GM18505 (cell line): Measurements from ENCODE around the gene GUCA2B.

ENCODE experiments used
- ATAC-seq: cut with Tn5 transposase; IDR thresholded peaks from one replicate; pipeline ENCODE4 v1.9.1; 2021; ENCODE audit not compliant: unreplicated experiment
- POLR2A ChIP-seq: IDR thresholded peaks from 4 replicates; pipeline ENCODE4 v1.6.1; 2011; ENCODE audit warnings: borderline replicate concordance; ENCODE audit not compliant: insufficient read depth, insufficient read length; ENCODE audit errors: extremely low read depth

GUCA2B gene

GRCh38 chr1:42152907-42153600 is at the start of gene GUCA2B:
Gene GUCA2B (plus strand): TSS chr1:42153410. CDS start chr1:42153451, 41 bp downstream.
- ATAC-seq, result no peak
- TF ChIP-seq POLR2A, result no peak

- no peak for ATAC-seq
- no peak for TF ChIP-seq POLR2A
These were observed 48.2 kb upstream of the GUCA2B start for GRCh38 chr1:42105025-42105424.

DNA sequence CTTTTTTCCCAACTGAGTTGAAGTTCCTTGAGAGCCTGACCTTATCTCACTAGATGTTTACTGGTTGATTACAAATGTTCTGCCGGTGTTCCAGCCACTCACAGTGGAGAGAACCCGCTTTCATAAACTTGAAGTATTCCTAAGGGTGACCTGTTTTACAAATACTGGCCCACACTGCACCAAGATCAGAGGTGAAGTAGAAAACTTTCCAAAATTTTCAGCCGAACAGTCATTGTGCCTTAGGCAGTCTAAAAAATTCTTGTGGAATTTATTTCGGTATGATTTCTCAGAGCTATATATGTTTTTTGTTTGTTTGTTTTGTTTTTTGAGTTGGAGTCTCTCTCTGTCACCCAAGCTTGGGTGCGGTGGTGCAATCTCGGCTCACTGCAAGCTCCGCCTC is 44.9 kb upstream of the GUCA2B start:
- TF ChIP-seq POLR2A, result no peak
- ATAC-seq, result no peak

- TF ChIP-seq POLR2A, result no peak
- no peak for ATAC-seq
These were observed 43.6 kb upstream of the GUCA2B start for GRCh38 chr1:42109600-42109999.

- ATAC-seq, result no peak
- no peak for TF ChIP-seq POLR2A
These were observed 39.0 kb upstream of the GUCA2B start for GRCh38 chr1:42114229-42114628.

DNA sequence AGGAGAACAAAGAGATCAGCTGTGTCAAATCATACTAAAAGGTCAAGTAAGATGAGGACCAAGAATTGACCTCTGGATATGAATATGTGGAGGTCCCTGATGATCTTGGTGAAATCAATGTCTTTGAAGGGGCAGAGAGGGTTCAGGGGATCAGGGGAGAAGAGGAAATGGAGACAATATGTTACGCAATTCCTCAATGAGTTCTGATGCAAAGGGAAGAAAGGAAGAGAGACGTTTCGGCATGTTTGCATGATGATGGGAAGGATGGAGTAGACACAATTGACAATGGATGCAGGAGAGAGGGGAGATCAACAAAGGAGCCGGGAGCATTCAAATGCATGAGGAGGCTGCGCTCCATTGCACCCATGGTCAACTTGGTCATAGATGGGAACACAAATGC is 36.0 kb upstream of the GUCA2B start:
- no peak for TF ChIP-seq POLR2A
- no peak for ATAC-seq

DNA sequence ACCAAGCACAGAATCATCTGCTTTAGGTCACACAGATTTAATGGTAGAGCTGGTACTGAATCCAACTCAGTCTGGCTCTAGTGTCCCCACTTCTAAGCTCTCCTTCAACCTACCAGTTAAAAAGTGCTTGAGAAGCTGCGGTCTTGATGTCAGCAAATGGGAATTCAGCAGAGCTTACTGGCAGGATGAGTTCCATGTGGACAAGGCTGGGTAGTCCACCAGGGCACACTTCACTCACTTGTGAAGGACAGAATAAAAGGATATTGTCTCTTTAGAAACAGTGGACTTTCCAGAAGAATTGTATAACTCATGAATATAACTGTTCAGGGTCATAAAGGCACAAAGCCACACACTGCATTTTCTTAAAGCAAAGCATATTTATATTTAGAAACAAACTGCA is 35.1 kb upstream of the GUCA2B start:
- ATAC-seq, result no peak
- TF ChIP-seq POLR2A, result no peak

DNA sequence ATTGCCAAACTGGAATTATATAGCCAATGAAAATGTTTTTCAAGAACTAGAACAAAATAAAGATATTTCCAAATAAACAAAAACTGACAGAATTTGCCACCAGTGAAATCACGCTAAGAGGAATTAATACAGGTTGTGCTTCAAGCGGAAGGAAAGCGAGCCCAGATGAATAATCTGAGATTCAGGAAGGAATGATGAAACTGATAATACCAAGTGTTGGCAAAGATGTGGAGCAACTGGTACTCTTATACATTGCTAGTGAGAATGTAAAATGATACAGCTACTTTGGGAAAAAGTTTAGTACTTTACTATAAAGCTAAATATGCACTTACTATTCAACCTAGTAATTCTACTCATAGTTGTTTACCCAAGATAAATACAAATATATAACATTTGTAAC is 30.8 kb upstream of the GUCA2B start:
- ATAC-seq, result no peak
- TF ChIP-seq POLR2A, result no peak

DNA sequence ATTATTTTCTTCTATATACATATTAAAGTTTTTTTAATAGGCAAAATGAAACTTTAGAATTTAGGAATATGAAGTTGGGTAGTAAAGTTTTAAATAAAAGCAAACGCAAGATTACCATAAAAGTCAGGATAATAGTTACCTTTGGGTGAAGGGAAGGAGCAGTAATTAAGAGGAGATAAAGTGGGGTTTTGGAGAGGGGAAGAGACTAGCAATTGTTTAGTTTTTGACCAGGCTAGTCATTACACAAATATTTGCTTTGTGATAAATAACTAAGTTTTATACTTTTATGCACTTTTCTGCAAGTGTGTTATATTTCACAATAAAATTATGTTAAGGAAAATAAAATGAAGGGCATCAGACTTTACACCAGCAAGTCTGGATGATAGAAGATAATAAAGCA is 27.7 kb upstream of the GUCA2B start:
- TF ChIP-seq POLR2A, result no peak
- ATAC-seq, result no peak

DNA sequence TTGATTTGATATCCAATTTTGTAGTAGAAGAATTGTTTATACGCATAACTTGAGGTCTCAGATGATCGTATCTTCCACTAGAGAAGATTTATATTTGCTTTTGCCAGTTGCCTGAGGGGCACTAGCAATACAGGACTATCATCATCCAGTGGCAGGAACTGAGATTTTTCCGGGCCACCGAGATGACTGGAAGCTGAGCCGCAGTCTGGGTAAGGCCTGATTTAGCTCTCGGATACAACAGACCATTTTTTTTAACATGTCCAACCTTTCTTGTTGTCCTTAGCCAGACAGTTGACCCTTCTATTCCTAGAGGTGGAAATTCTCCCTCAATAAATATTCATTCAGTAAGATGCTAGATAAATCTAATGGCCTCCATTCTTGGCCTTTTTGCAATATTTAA is 25.4 kb upstream of the GUCA2B start:
- TF ChIP-seq POLR2A, result no peak
- no peak for ATAC-seq

DNA sequence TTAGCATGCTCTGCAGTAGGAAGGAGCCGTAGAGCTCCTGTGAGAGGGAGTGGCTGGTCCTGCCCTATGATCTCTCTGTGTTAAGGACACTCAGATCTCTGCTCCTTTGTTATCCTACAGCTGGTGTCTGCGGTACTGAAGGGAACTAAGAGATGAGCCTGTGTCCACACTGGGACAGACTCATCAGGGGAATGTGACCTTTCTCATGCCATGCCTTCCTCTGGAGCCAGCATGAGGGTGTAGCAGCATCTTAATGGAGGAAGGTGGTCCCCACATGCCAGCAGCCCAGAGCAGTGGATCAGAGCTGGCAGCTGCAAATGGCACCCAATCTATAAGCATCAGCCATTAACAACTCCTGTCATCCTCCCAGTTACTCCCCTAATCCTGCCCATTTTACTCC is 24.7 kb upstream of the GUCA2B start:
- no peak for TF ChIP-seq POLR2A
- no peak for ATAC-seq

DNA sequence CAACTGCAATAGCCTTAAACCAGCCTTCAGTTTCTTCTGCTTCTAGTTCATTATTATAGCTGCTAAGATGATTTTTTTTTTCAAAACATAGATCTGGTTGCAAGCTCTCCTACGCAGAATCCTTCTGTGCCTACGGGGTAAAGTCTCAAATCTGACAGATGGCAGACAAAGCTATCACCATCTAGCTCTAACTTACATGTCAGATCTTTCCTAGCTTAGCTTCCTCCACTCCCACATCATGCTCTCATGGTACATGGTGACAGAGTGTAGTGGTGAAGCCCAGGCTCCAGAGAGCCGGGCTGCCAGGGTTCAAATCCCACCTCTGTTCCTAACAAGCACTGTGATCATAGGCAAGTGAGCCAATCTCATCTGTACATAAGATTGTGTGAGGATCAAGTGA is 24.2 kb upstream of the GUCA2B start:
- no peak for TF ChIP-seq POLR2A
- no peak for ATAC-seq

GRCh38 chr1:42130061-42130660 is 23.0 kb upstream of the GUCA2B start:
- TF ChIP-seq POLR2A, result no peak
- ATAC-seq, result no peak

DNA sequence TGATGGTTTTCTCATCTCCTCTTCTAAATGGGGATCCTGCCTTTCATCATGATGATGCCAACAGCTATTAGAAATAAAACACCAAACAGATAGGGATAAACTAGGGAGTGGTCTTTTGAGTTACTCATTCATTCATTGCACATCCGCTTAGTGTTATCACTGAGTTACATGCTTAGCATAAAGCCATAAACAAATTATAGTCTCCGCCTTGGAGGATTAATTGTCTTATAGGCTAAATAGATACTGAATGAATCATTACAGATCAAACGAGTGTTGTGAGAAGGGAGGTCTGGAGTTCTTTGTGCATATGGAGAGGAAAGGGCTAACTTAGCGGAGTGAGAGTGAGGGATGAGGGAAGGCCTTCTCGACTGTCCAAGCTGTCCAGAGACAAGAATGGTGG is 19.8 kb upstream of the GUCA2B start:
- no peak for ATAC-seq

More for the DNA sequence above, 19.8 kb upstream of the GUCA2B start:
- no peak for TF ChIP-seq POLR2A
